T-cell (primary cell): ENCODE data around the gene FOS. TPM values are rescaled to one million over a fixed set of nuclear protein-coding genes. Genes with fewer than 3 reads are reported as not detected.

Experiments
- ATAC-seq, 4 experiments: fragments of 200-7000 bp in 3 of 4; fragments of 150-1000 bp in 1 of 4; cut with Tn5 transposase; replicated peaks in 1 of 4; 1 replicate in 3 of 4; 2 replicates in 1 of 4; pipeline ENCODE4 v1.10.0; 2021; ENCODE audit warnings: moderate library complexity in 3 of 4, mild to moderate bottlenecking in 2 of 4, moderate number of reproducible peaks in 1 of 4
- CTCF ChIA-PET, 2 donors: fragments of 300-600 bp; sonication (Branson Sonifier 250); formaldehyde crosslinking; loops; one replicate each; lab custom pipeline; 2022; ENCODE audit warnings: antibody characterized with exemption in 2 of 2; lab: Charles Lee
- POLR2A ChIA-PET, 2 donors: fragments of 300-600 bp; sonication (Branson Sonifier 250); formaldehyde crosslinking; loops; one replicate each; lab custom pipeline; 2022; ENCODE audit warnings: antibody characterized with exemption in 2 of 2; lab: Charles Lee
- DNase-seq, 35 experiments: peaks; one replicate each; pipeline versions ENCODE4 v3.0.0 to v3.0.0-alpha.2; 2013 to 2023
- H3K27ac ChIP-seq: one replicate; pipeline ENCODE4 v1.5.1; 2013; ENCODE audit warnings: low read length
- H3K27me3 ChIP-seq, 2 experiments: replicated peaks in 1 of 2; 1 replicate in 1 of 2; 2 replicates in 1 of 2; pipeline versions ENCODE4 v1.6.1 to v1.7.0; 2013; ENCODE audit warnings: low read length in 1 of 2, mixed read lengths in 1 of 2; ENCODE audit not compliant: control insufficient read depth in 2 of 2, insufficient read depth in 2 of 2; ENCODE audit errors: extremely low read depth in 1 of 2
- H3K36me3 ChIP-seq, 2 donors: 1 replicate in 1 of 2; 2 replicates in 1 of 2; pipeline versions ENCODE4 v1.6.1 to v1.7.0; 2013; ENCODE audit warnings: low read length in 1 of 2; ENCODE audit not compliant: control insufficient read depth in 2 of 2, insufficient read depth in 1 of 2; ENCODE audit errors: extremely low read depth in 1 of 2
- H3K4me1 ChIP-seq, 2 experiments: 1 replicate in 1 of 2; 2 replicates in 1 of 2; pipeline versions ENCODE4 v1.6.1 to v1.7.0; 2013; ENCODE audit warnings: low read length in 2 of 2, mixed read lengths in 1 of 2; ENCODE audit not compliant: insufficient read depth in 2 of 2, control insufficient read depth in 1 of 2; ENCODE audit errors: extremely low read depth in 1 of 2
- H3K4me3 ChIP-seq, 2 donors: 1 replicate in 1 of 2; 2 replicates in 1 of 2; pipeline versions ENCODE4 v1.5.1 to v1.7.0; 2013; ENCODE audit warnings: mild to moderate bottlenecking in 2 of 2, low read length in 1 of 2, moderate library complexity in 1 of 2; ENCODE audit not compliant: control insufficient read depth in 1 of 2; ENCODE audit errors: extremely low read depth in 1 of 2
- H3K9me3 ChIP-seq: 2 replicates; pipeline ENCODE4 v1.7.0; 2013
- H3K27ac Mint-ChIP-seq, 2 donors: one replicate each; pipeline ENCODE4 v1.8.0; 2020 to 2021; ENCODE audit warnings: mild to moderate bottlenecking in 2 of 2, mixed read lengths in 2 of 2
- H3K27me3 Mint-ChIP-seq, 2 donors: one replicate each; pipeline ENCODE4 v1.8.0; 2021 to 2022; ENCODE audit warnings: mixed read lengths in 2 of 2
- H3K36me3 Mint-ChIP-seq: one replicate; pipeline ENCODE4 v1.8.0; 2021; ENCODE audit warnings: mixed read lengths
- H3K4me1 Mint-ChIP-seq, 3 donors: one replicate each; pipeline ENCODE4 v1.8.0; 2020 to 2022; ENCODE audit warnings: mixed read lengths in 3 of 3, mild to moderate bottlenecking in 1 of 3
- H3K4me3 Mint-ChIP-seq, 3 donors: one replicate each; pipeline ENCODE4 v1.8.0; 2020 to 2022; ENCODE audit warnings: mild to moderate bottlenecking in 3 of 3, mixed read lengths in 3 of 3, moderate library complexity in 3 of 3
- H3K9me3 Mint-ChIP-seq, 3 donors: one replicate each; pipeline ENCODE4 v1.8.0; 2020 to 2022; ENCODE audit warnings: mixed read lengths in 3 of 3
- WGBS: methylation state at CpG from one replicate; pipeline ENCODE4 v1.1.5; 2013; ENCODE audit warnings: missing lambda C conversion rate; ENCODE audit not compliant: insufficient coverage; 5-methylcytosine and 5-hydroxymethylcytosine counted together
- total RNA-seq, 35 experiments: library from RNA in 6 of 35; stranded (reverse) in 6 of 35; fragments of 120-200 nt in 1 of 35; gene quantifications; one replicate each; pipeline versions ENCODE4 v1.2.1 to v1.2.4 and lab custom pipeline; 2013 to 2026

The FOS gene
- total RNA-seq, 5 donors from 2014 or later (not counting 1 experiment from before 2014, with no cell fraction given): 20.4 to 2,951 (median 27.1) TPM

GRCh38 chr14:75259510-75259855, 19.1 kb upstream of the FOS start:
- Mint-ChIP-seq H3K4me3 (peak overlapping the region; percentile 85 to 87 (median 87)), H3K27ac (peak overlapping the region; percentile 98 to 100), H3K36me3 (no peaks in the 10 kb centered on the region), H3K9me3 (no peaks in the 10 kb centered on the region), H3K27me3 (no peaks in the 10 kb centered on the region), H3K4me1 (peaks cover 29 to 39% (median 36%) of the 10 kb centered on the region in 3 donors)
- Histone ChIP-seq H3K27ac (peak overlapping the region; percentile 95), H3K27me3 (peaks cover 0 to 5% of the 10 kb centered on the region in 2 experiments), H3K4me1 (peaks cover 9 to 19% of the 10 kb centered on the region in 2 experiments), H3K4me3 (peak overlapping the region; percentile 28 to 47), H3K9me3 (no peaks in the 10 kb centered on the region), H3K36me3 (no peaks in the 10 kb centered on the region)
- DNase-seq (peak in 1 of 35 experiments; percentile 26), ATAC-seq (peak in 1 of 4 experiments; percentile 0)
- ChIA-PET POLR2A (interaction anchor here (0.7 to 3.0 kb wide), 20 partner anchors 9 to 133 kb away, joined by 3 to 50 read pairs (median 12); partner anchors contain the start of genes FOS (in 1 of the 2) and TMED10 (in 1 of the 2)), CTCF (interaction anchor here in 1 of 2 donors (0.9 to 2.8 kb wide), 7 partner anchors 9 to 83 kb away, joined by 3 to 24 read pairs (median 8); partner anchors contain the start of gene TMED10)
- 32% methylated on average over 6 of the region's 7 CpGs for WGBS

GRCh38 chr14:75260025-75260763, 18.4 kb upstream of the FOS start:
- H3K4me3 ChIP-seq: no peak overlapping the region
- DNase-seq: peak in 1 of 35 experiments; percentile 38
- H3K27me3 Mint-ChIP-seq: no peaks in the 10 kb centered on the region

GRCh38 chr14:75261820-75262219, 16.8 kb upstream of the FOS start:
- Histone ChIP-seq H3K27ac (no peak overlapping the region), H3K4me3 (no peak overlapping the region), H3K36me3 (no peaks in the 10 kb centered on the region), H3K4me1 (peaks cover 9 to 17% of the 10 kb centered on the region in 2 experiments), H3K27me3 (no peaks in the 10 kb centered on the region), H3K9me3 (no peaks in the 10 kb centered on the region)
- WGBS: 83% methylated on average over 2 of the region's 5 CpGs
- POLR2A ChIA-PET: interaction anchor here in 1 of 2 donors (0.8 kb wide), 1 partner anchor 33 kb away, joined by 3 read pairs; no protein-coding TSS in a partner anchor
- no peaks in the 10 kb centered on the region for H3K9me3 Mint-ChIP-seq
- no peaks in the 10 kb centered on the region for H3K36me3 Mint-ChIP-seq
- H3K27me3 Mint-ChIP-seq: no peaks in the 10 kb centered on the region
- H3K27ac Mint-ChIP-seq: no peak overlapping the region
- DNase-seq: no peak
- peaks cover 29 to 35% (median 34%) of the 10 kb centered on the region in 3 donors for H3K4me1 Mint-ChIP-seq
- CTCF ChIA-PET: no interaction called here
- H3K4me3 Mint-ChIP-seq: no peak overlapping the region
- no peak for ATAC-seq

More at GRCh38 chr14:75260025-75260763, 18.4 kb upstream of the FOS start:
- Mint-ChIP-seq H3K9me3 (no peaks in the 10 kb centered on the region), H3K27ac (peak overlapping the region; percentile 98 to 100), H3K36me3 (no peaks in the 10 kb centered on the region), H3K4me1 (peaks cover 29 to 36% (median 35%) of the 10 kb centered on the region in 3 donors), H3K4me3 (peak overlapping the region; percentile 26 to 87 (median 54))
- Histone ChIP-seq H3K4me1 (peaks cover 9 to 17% of the 10 kb centered on the region in 2 experiments), H3K9me3 (no peaks in the 10 kb centered on the region), H3K27ac (peak overlapping the region; percentile 95), H3K27me3 (no peaks in the 10 kb centered on the region), H3K36me3 (no peaks in the 10 kb centered on the region)
- ChIA-PET POLR2A (interaction anchor here (0.6 to 3.0 kb wide), 7 partner anchors 10 to 84 kb away, joined by 4 to 50 read pairs (median 13); partner anchors contain the start of gene TMED10 (in 1 of the 2)), CTCF (interaction anchor here (0.6 to 2.8 kb wide), 4 partner anchors 15 to 128 kb away, joined by 3 to 15 read pairs (median 4); no protein-coding TSS in a partner anchor)
- no peak for ATAC-seq
- WGBS: no CpG with 5 or more reads among the region's 8 CpGs

- POLR2A ChIA-PET: no interaction called here
- Histone ChIP-seq H3K4me1 (peaks cover 9 to 17% of the 10 kb centered on the region in 2 experiments), H3K9me3 (no peaks in the 10 kb centered on the region), H3K27me3 (no peaks in the 10 kb centered on the region), H3K4me3 (no peak overlapping the region), H3K36me3 (no peaks in the 10 kb centered on the region), H3K27ac (no peak overlapping the region)
- Mint-ChIP-seq H3K9me3 (no peaks in the 10 kb centered on the region), H3K4me3 (no peak overlapping the region), H3K36me3 (no peaks in the 10 kb centered on the region), H3K27ac (no peak overlapping the region), H3K4me1 (peaks cover 24 to 27% (median 27%) of the 10 kb centered on the region in 3 donors), H3K27me3 (no peaks in the 10 kb centered on the region)
- CTCF ChIA-PET: no interaction called here
- WGBS: no CpG with 5 or more reads among the region's 2 CpGs
- DNase-seq: no peak
- ATAC-seq: no peak
Observed at GRCh38 chr14:75262641-75263040, 16.0 kb upstream of the FOS start.

- Mint-ChIP-seq H3K4me3 (no peak overlapping the region), H3K27ac (no peak overlapping the region), H3K36me3 (no peaks in the 10 kb centered on the region), H3K4me1 (peaks cover 16 to 17% (median 16%) of the 10 kb centered on the region in 3 donors), H3K27me3 (peaks cover 0 to 2% of the 10 kb centered on the region in 2 donors), H3K9me3 (no peaks in the 10 kb centered on the region)
- no peaks in the 10 kb centered on the region for H3K9me3 ChIP-seq
- H3K4me3 ChIP-seq: no peak overlapping the region
- ChIA-PET POLR2A (interaction anchor here (0.6 kb wide), 2 partner anchors 13 to 66 kb away, joined by 3 to 4 read pairs; no protein-coding TSS in a partner anchor), CTCF (no interaction called here)
- ATAC-seq (no peak), DNase-seq (no peak)
- H3K27ac ChIP-seq: no peak overlapping the region
- 91% methylated on average over 3 of the region's 3 CpGs for WGBS
- no peaks in the 10 kb centered on the region for H3K27me3 ChIP-seq
- no peaks in the 10 kb centered on the region for H3K36me3 ChIP-seq
- H3K4me1 ChIP-seq: peaks cover 6 to 9% of the 10 kb centered on the region in 2 experiments
Observed at GRCh38 chr14:75264036-75264435, 14.6 kb upstream of the FOS start.

- Mint-ChIP-seq H3K27ac (no peak overlapping the region), H3K27me3 (peaks cover 2 to 4% of the 10 kb centered on the region in 2 donors), H3K9me3 (no peaks in the 10 kb centered on the region), H3K4me1 (peaks cover 0 to 7% (median 2%) of the 10 kb centered on the region in 3 donors), H3K36me3 (no peaks in the 10 kb centered on the region), H3K4me3 (no peak overlapping the region)
- Histone ChIP-seq H3K4me3 (no peak overlapping the region), H3K27me3 (no peaks in the 10 kb centered on the region), H3K27ac (no peak overlapping the region), H3K36me3 (no peaks in the 10 kb centered on the region), H3K9me3 (no peaks in the 10 kb centered on the region), H3K4me1 (no peaks in the 10 kb centered on the region)
- no peak for DNase-seq
- ChIA-PET POLR2A (interaction anchor here (0.5 to 1.0 kb wide), 5 partner anchors 8 to 34 kb away, joined by 3 to 7 read pairs (median 5); partner anchors contain the start of gene FOS (in 1 of the 2)), CTCF (interaction anchor here (0.7 to 0.9 kb wide), 4 partner anchors 9 to 204 kb away, joined by 3 to 8 read pairs (median 4); partner anchors contain the start of gene ACYP1 (in 1 of the 2))
- no peak for ATAC-seq
- WGBS: no CpG with 5 or more reads among the region's 3 CpGs
Observed at GRCh38 chr14:75267141-75267721, 11.4 kb upstream of the FOS start.
